GM18909 (cell line): ENCODE measurements around the gene OR8B12.
"Not testable (repeated sequence)": the region's sequence is repeated elsewhere in the genome, so short reads cannot be mapped to it uniquely, and the experiment has no call there.

Experiments used
- ATAC-seq: cut with Tn5 transposase; IDR thresholded peaks from one replicate; pipeline ENCODE4 v1.9.1; 2021; ENCODE audit warnings: mild to moderate bottlenecking; ENCODE audit not compliant: unreplicated experiment, poor library complexity

The OR8B12 gene

DNA sequence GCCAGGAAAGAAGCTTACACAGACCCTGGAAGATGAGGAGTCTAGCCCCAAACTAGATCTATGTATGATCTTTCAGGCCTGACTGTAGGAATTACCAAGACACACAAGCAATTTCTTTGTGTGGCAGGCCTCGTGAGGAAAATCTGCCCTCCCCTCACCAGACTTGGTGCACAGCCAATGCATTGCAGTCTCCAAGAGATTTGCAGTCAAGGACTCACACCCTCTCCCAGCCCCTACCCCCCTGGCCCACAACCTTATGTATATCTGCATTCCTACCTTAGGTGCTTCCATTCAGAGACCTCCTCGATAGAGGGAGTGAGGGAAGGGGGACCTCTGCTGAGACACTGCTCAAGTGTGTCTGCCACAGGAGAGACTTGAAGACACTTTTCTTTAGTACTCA is 9.8 kb downstream of the OR8B12 start:
- ATAC-seq: no peak

GRCh38 chr11:124520550-124520854 is 23.0 kb downstream of the OR8B12 start:
- no peak for ATAC-seq

GRCh38 chr11:124519850-124520549 is 23.5 kb downstream of the OR8B12 start:
- no peak for ATAC-seq

- no peak for ATAC-seq
Measured at GRCh38 chr11:124518989-124519451, 24.4 kb downstream of the OR8B12 start.

DNA sequence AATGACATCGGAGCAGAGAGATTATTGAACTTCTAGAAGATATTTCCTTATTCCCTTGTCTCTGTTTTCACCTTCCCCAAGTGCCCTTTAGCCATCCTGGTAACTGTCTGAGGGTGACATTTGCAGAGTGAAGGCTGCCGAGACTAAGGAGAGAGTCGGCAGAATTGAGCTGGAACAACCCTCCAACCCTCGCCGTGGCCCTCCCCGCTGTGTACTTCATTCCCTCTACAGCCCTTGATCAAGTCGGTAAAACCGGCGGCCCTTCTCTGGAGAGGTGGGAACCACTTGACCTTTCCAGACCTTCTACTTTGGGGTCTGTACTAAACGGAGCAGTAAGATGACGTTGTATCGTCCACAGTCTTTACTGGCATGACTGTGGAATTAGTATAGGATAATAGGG is 26.1 kb downstream of the OR8B12 start:
- no peak for ATAC-seq

GRCh38 chr11:124514675-124515074 is 28.8 kb downstream of the OR8B12 start:
- ATAC-seq: not testable (repeated sequence)

GRCh38 chr11:124514131-124514530 is 29.3 kb downstream of the OR8B12 start:
- no peak for ATAC-seq

DNA sequence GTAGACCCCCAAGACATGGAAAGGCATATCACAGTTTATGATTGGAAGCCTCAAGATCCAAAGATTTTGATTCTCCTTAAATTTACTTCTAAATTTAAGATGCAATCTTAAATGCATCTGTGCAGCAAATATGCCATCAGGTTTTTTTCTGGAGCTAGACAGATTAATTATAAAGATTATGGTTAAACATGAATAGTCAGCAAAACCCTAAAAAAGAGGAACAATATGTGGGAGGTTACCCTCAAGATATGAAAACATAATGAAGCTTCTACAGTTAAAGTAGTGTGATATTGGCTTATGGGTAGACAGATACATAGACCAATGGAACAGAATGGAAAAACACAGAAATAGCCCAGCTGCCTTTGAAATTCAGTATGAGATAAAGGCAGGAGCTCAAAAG is 31.7 kb downstream of the OR8B12 start:
- ATAC-seq: no peak

- no peak for ATAC-seq
Measured at GRCh38 chr11:124510279-124510678, 33.2 kb downstream of the OR8B12 start.

DNA sequence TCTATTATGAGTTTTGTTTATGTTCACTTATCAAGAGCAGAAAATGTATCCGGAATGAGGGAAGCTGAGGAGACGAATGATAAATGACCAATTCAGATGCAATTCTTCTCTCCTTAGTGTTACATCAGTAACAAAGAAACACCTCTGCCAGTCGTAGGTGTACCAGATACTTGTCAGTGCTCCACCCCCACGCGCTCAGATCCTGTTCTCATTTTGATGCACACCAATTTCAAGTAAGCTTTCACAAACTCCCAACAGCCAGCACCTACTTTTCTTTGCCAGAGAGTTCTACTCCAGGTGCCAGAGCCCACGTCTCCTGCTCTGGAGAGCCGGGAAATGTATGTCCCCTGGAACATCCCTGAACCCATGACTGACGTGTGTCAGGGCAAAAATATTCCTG is 43.7 kb downstream of the OR8B12 start:
- no peak for ATAC-seq

DNA sequence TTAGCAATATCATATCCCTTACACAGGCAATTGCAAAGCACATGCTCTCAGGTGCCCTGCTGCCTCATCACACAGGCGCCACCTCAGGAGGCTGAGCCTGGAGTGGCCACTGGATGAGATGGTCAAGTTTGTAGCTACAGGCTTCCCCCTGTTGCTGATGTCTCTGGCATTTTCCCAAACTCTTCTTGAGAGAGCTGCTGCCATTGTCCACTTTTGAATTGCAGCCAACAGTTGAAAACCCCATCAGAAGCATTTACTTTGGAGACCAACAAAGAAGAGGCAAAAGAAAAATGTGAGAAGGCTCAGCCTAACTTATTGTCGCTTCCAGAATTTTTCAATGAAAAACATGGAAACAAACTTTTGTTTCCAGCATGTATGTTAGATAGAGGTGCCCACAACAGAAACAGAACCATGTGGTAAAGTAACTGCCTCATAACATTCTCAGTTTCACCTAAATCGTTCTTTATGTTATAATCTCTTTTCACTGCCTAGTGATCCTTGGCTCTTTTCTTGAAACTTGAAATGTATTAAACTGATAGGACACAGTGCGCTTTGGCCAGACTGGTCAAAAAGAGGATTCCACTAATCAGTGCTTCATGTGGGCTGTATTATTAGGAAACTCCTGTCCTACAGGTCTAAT is 50.3 kb downstream of the OR8B12 start:
- ATAC-seq: no peak
